GM18909 (cell line): ENCODE results near the gene CYLD.

Experiments used
- ATAC-seq: cut with Tn5 transposase; IDR thresholded peaks from one replicate; pipeline ENCODE4 v1.9.1; 2021; ENCODE audit warnings: mild to moderate bottlenecking; ENCODE audit not compliant: unreplicated experiment, poor library complexity

CYLD gene

GRCh38 chr16:50812876-50813466, 71.1 kb downstream of the CYLD start:
- ATAC-seq = no peak

- no peak for ATAC-seq
Measured at GRCh38 chr16:50814052-50814451, 72.2 kb downstream of the CYLD start.

- no peak for ATAC-seq
Measured at GRCh38 chr16:50814541-50814940, 72.7 kb downstream of the CYLD start.

GRCh38 chr16:50815382-50815781, 73.5 kb downstream of the CYLD start:
- ATAC-seq = no peak

- ATAC-seq = no peak
Measured at GRCh38 chr16:50816901-50817555, 75.1 kb downstream of the CYLD start.

GRCh38 chr16:50818380-50818779, 76.5 kb downstream of the CYLD start:
- no peak for ATAC-seq

- ATAC-seq = no peak
Measured at GRCh38 chr16:50819706-50820105, 77.8 kb downstream of the CYLD start.

- no peak for ATAC-seq
Measured at GRCh38 chr16:50820225-50820624, 78.3 kb downstream of the CYLD start.

- no peak for ATAC-seq
Measured at GRCh38 chr16:50821586-50821985, 79.7 kb downstream of the CYLD start.

- no peak for ATAC-seq
Measured at GRCh38 chr16:50822671-50823070, 80.8 kb downstream of the CYLD start.

GRCh38 chr16:50826797-50827316, 85.0 kb downstream of the CYLD start:
- no peak for ATAC-seq

GRCh38 chr16:50828164-50828702, 86.3 kb downstream of the CYLD start:
- ATAC-seq = no peak

- no peak for ATAC-seq
Measured at GRCh38 chr16:50830698-50831097, 88.8 kb downstream of the CYLD start.

GRCh38 chr16:50831751-50832150, 89.9 kb downstream of the CYLD start:
- no peak for ATAC-seq

- no peak for ATAC-seq
Measured at GRCh38 chr16:50833929-50834328, 92.0 kb downstream of the CYLD start.

- ATAC-seq = no peak
Measured at GRCh38 chr16:50834701-50835100, 92.8 kb downstream of the CYLD start.

- no peak for ATAC-seq
Measured at GRCh38 chr16:50835358-50836060, 93.6 kb downstream of the CYLD start.

GRCh38 chr16:50836121-50836621, 94.3 kb downstream of the CYLD start:
- no peak for ATAC-seq

- no peak for ATAC-seq
Measured at GRCh38 chr16:50837324-50837723, 95.4 kb downstream of the CYLD start.

- no peak for ATAC-seq
Measured at GRCh38 chr16:50838165-50838564, 96.3 kb downstream of the CYLD start.

GRCh38 chr16:50838885-50839284, 97.0 kb downstream of the CYLD start:
- ATAC-seq = no peak
